Natural killer cell (primary cell): ENCODE data around the gene PLEKHG3. TPM values are rescaled to one million over a fixed set of nuclear protein-coding genes. Genes with fewer than 3 reads are reported as not detected.

Source experiments
- ATAC-seq, 3 donors: fragments of 150-1000 bp in 2 of 3; fragments of 200-7000 bp in 1 of 3; cut with Tn5 transposase; 1 replicate in 1 of 3; 2 replicates in 2 of 3; pipeline ENCODE4 v1.10.0; 2021; ENCODE audit warnings: mild to moderate bottlenecking in 2 of 3, moderate library complexity in 2 of 3
- DNase-seq, 2 donors: peaks; one replicate each; pipeline versions ENCODE4 v3.0.0 to v3.0.0-alpha.2; 2013 to 2021; ENCODE audit warnings: mixed read lengths in 1 of 2
- H3K27ac ChIP-seq: one replicate; pipeline ENCODE4 v1.5.1; 2013; ENCODE audit warnings: mild to moderate bottlenecking, low read length
- H3K27me3 ChIP-seq: one replicate; pipeline ENCODE4 v1.6.1; 2013; ENCODE audit warnings: low read length; ENCODE audit not compliant: control insufficient read depth, insufficient read depth
- H3K36me3 ChIP-seq: one replicate; pipeline ENCODE4 v1.6.1; 2013; ENCODE audit warnings: low read length; ENCODE audit not compliant: control insufficient read depth, insufficient read depth
- H3K4me1 ChIP-seq: one replicate; pipeline ENCODE4 v1.6.1; 2013; ENCODE audit warnings: low read length; ENCODE audit not compliant: control insufficient read depth, insufficient read depth
- H3K4me3 ChIP-seq: one replicate; pipeline ENCODE4 v1.5.1; 2013; ENCODE audit warnings: low read length
- H3K9me3 ChIP-seq: one replicate; pipeline ENCODE4 v1.6.1; 2013; ENCODE audit warnings: low read length; ENCODE audit not compliant: control insufficient read depth, insufficient read depth
- H3K27ac Mint-ChIP-seq, 2 donors: one replicate each; pipeline ENCODE4 v1.8.0; 2022; ENCODE audit warnings: mild to moderate bottlenecking in 2 of 2, mixed read lengths in 2 of 2, moderate library complexity in 1 of 2
- H3K27me3 Mint-ChIP-seq, 2 donors: one replicate each; pipeline ENCODE4 v1.8.0; 2022; ENCODE audit warnings: low read depth in 2 of 2, mixed read lengths in 2 of 2
- H3K36me3 Mint-ChIP-seq: one replicate; pipeline ENCODE4 v1.8.0; 2022; ENCODE audit warnings: mixed read lengths
- H3K4me1 Mint-ChIP-seq, 2 donors: one replicate each; pipeline ENCODE4 v1.8.0; 2022; ENCODE audit warnings: mixed read lengths in 2 of 2
- H3K4me3 Mint-ChIP-seq: one replicate; pipeline ENCODE4 v1.8.0; 2022; ENCODE audit warnings: mild to moderate bottlenecking, moderate library complexity, mixed read lengths
- H3K9me3 Mint-ChIP-seq, 2 donors: one replicate each; pipeline ENCODE4 v1.8.0; 2022; ENCODE audit warnings: mixed read lengths in 2 of 2
- WGBS: methylation state at CpG from one replicate; pipeline ENCODE4 v1.1.7; 2013; ENCODE audit warnings: missing lambda C conversion rate; ENCODE audit not compliant: insufficient coverage; 5-methylcytosine and 5-hydroxymethylcytosine counted together
- intact Hi-C: fragments of 100-400 bp; cut with micrococcal nuclease; formaldehyde crosslinking; loops from one replicate; pipeline ENCODE4 v1.14.2; 2022
- total RNA-seq, 4 donors: library from RNA; stranded (reverse); fragments of 120-200 nt in 1 of 4; gene quantifications; one replicate each; pipeline versions ENCODE4 v1.2.3 to v1.2.4, GENCODE V29; 2013 to 2022
- TF ChIP-seq, protein P1 (sequence below): fragments of 200-600 bp; IDR thresholded peaks from one replicate; pipeline ENCODE4 v1.8.0; 2022; ENCODE audit warnings: antibody characterized with exemption

PLEKHG3 gene
- total RNA-seq, 3 donors from 2014 or later (not counting 1 experiment from before 2014, with no cell fraction given) = 184 to 285 (median 225) TPM

DNA sequence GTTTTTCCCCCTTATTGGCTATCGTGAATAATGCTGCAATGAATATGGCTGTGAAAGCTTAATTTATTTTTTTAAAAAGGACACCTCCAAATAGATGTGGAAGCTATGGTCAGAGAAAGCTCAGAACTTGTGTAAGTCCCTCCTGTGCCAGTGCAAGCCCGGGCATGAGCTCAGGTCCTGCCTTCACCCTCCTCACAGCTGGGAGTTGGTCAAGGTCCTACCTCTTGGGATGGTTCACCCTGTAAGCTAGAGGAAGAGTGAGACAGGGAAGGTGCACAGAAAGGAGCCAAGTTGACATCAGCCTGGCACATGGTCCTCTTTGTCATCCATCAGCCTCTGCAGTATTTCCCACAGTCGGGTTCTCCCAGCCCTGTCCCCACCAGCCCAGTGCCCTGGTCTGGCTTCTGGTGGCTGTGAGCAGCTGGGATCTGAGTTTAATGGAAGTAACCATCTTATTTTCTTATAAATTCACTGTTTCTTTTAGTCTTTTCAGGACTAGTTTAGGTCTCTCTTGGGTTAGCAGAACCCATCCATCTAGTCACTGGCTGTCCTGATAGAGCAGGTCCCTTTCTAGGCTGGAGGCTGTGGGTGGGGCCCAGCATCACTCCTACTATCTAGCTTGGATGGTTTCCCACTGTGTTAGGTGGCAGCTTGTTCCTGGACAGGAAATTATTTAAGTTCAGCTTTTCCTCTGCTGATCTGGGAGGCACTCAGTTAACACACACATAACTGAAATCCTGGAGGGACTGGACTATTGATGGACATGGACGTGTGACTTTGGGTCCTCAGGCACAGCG, 11.8 kb upstream of the PLEKHG3 start:
- Mint-ChIP-seq H3K27ac (no peak overlapping the region), H3K36me3 (no peaks in the 10 kb centered on the region)
- whole genome bisulfite sequencing = 95% methylated on average over 4 of the region's 5 CpGs

GRCh38 chr14:64692986-64693809, 11.0 kb upstream of the PLEKHG3 start:
- Histone ChIP-seq H3K36me3 (no peaks in the 10 kb centered on the region), H3K4me1 (peaks cover 36% of the 10 kb centered on the region), H3K4me3 (no peak overlapping the region), H3K27ac (no peak overlapping the region), H3K27me3 (no peaks in the 10 kb centered on the region), H3K9me3 (no peaks in the 10 kb centered on the region)
- Mint-ChIP-seq H3K27me3 (no peaks in the 10 kb centered on the region), H3K9me3 (no peaks in the 10 kb centered on the region), H3K4me3 (no peak overlapping the region), H3K4me1 (peaks cover 41 to 51% of the 10 kb centered on the region in 2 donors), H3K27ac (no peak overlapping the region), H3K36me3 (no peaks in the 10 kb centered on the region)
- 81% methylated on average over 4 of the region's 5 CpGs for WGBS
- TF ChIP-seq, protein P1, sequence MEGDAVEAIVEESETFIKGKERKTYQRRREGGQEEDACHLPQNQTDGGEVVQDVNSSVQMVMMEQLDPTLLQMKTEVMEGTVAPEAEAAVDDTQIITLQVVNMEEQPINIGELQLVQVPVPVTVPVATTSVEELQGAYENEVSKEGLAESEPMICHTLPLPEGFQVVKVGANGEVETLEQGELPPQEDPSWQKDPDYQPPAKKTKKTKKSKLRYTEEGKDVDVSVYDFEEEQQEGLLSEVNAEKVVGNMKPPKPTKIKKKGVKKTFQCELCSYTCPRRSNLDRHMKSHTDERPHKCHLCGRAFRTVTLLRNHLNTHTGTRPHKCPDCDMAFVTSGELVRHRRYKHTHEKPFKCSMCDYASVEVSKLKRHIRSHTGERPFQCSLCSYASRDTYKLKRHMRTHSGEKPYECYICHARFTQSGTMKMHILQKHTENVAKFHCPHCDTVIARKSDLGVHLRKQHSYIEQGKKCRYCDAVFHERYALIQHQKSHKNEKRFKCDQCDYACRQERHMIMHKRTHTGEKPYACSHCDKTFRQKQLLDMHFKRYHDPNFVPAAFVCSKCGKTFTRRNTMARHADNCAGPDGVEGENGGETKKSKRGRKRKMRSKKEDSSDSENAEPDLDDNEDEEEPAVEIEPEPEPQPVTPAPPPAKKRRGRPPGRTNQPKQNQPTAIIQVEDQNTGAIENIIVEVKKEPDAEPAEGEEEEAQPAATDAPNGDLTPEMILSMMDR = no peak
- no peak for ATAC-seq
- intact Hi-C loops = no loop called here
- no peak for DNase-seq

More for the DNA sequence above, 11.8 kb upstream of the PLEKHG3 start:
- Histone ChIP-seq H3K4me3 (no peak overlapping the region), H3K4me1 (peaks cover 36% of the 10 kb centered on the region), H3K9me3 (no peaks in the 10 kb centered on the region), H3K36me3 (no peaks in the 10 kb centered on the region), H3K27ac (no peak overlapping the region), H3K27me3 (no peaks in the 10 kb centered on the region)
- DNase-seq = no peak
- H3K4me1 Mint-ChIP-seq = peaks cover 40 to 51% of the 10 kb centered on the region in 2 donors
- TF ChIP-seq, protein P1 = no peak
- ATAC-seq = no peak
- intact Hi-C loops = no loop called here
- H3K27me3 Mint-ChIP-seq = no peaks in the 10 kb centered on the region
- H3K9me3 Mint-ChIP-seq = no peaks in the 10 kb centered on the region
- no peak overlapping the region for H3K4me3 Mint-ChIP-seq

GRCh38 chr14:64693810-64694165, 10.4 kb upstream of the PLEKHG3 start:
- H3K9me3 Mint-ChIP-seq = no peaks in the 10 kb centered on the region
- no peaks in the 10 kb centered on the region for H3K27me3 Mint-ChIP-seq
- Histone ChIP-seq H3K4me1 (peaks cover 31% of the 10 kb centered on the region), H3K27me3 (no peaks in the 10 kb centered on the region), H3K27ac (no peak overlapping the region), H3K9me3 (no peaks in the 10 kb centered on the region), H3K4me3 (no peak overlapping the region), H3K36me3 (no peaks in the 10 kb centered on the region)
- ATAC-seq (no peak), DNase-seq (no peak)
- no peaks in the 10 kb centered on the region for H3K36me3 Mint-ChIP-seq
- TF ChIP-seq, protein P1 = no peak
- 94% methylated on average over 2 of the region's 2 CpGs for WGBS
- peaks cover 40 to 51% of the 10 kb centered on the region in 2 donors for H3K4me1 Mint-ChIP-seq
- intact Hi-C loops = no loop called here
- H3K4me3 Mint-ChIP-seq = no peak overlapping the region
- H3K27ac Mint-ChIP-seq = no peak overlapping the region
